GM21367 (cell line): ENCODE results near the gene ARHGEF3.
"Not testable (repeated sequence)": the region's sequence is repeated elsewhere in the genome, so short reads cannot be mapped to it uniquely, and the experiment has no call there.

Experiments
- ATAC-seq: cut with Tn5 transposase; IDR thresholded peaks from one replicate; pipeline ENCODE4 v1.9.1; 2021; ENCODE audit not compliant: unreplicated experiment

Gene ARHGEF3

DNA sequence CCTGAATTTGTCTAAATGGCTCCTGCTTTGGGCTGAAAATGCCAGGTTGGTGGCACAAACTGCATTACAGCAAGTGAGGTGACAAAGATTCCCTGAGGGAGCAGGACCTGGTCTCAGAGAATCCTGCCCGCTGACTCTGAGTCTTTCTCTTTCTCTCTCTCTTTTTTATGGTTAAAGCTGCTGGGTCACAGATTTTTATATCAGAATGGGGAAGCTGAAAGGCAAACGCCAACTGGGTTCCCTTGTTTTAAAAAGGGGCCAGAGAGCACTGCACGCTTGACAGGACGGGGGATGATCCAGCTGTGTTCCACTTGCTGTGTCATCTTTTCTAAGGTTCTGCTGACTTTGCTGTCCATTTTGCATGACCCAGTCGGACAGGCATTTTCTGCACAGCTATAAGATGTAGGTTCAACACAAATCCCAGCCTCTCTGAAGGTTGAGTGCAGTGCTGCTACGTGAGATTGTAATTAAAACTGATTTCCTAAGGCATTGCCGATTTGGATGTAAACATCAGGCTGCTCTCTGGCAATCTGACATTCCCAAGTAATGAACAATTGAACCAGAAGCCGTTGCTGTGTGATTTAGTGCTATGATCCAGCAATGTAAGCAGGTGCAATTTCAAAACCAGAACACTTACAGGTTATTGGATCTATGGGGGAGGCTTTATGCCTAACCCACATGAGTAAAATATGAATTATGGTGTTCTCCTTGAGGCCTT, 25.8 kb downstream of the ARHGEF3 start:
- no peak for ATAC-seq

DNA sequence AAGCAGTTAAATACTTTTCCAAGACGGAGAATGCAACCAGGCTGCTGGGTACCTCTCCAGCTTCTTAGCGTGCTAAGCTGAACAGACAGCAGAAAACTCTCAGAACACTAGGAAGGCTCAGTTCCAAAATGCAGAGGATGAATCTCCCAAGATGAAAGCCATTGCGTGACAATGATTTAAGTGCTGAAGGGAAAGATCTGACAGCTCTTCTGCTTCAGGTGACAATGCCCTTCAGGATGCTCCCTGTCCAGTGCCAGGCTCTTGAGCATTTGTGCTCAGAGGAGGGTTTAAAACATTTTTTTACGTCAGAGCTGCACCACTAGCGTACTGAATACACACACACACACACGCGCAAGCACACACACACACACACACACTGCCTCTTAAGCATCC, 26.3 kb downstream of the ARHGEF3 start:
- ATAC-seq: no peak

DNA sequence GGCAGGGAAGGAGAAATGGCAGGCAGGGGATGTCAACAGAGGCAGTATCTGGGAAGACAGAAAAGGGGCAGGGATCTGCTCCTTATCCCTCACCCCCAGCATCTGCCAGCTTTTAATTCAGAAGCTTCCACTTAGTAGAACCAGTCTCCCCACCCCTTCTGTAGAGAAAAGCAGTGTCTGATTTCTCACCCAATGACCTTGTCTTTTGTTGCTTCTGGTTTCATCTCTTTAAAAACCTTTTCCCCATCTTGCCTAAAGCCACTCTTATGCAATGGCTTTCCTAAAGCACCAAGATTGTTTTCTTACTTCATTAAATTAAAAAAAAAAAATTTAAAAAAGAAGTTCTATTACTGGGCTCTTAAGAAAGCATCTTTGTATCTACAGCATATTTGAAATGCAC, 27.8 kb downstream of the ARHGEF3 start:
- ATAC-seq: no peak

DNA sequence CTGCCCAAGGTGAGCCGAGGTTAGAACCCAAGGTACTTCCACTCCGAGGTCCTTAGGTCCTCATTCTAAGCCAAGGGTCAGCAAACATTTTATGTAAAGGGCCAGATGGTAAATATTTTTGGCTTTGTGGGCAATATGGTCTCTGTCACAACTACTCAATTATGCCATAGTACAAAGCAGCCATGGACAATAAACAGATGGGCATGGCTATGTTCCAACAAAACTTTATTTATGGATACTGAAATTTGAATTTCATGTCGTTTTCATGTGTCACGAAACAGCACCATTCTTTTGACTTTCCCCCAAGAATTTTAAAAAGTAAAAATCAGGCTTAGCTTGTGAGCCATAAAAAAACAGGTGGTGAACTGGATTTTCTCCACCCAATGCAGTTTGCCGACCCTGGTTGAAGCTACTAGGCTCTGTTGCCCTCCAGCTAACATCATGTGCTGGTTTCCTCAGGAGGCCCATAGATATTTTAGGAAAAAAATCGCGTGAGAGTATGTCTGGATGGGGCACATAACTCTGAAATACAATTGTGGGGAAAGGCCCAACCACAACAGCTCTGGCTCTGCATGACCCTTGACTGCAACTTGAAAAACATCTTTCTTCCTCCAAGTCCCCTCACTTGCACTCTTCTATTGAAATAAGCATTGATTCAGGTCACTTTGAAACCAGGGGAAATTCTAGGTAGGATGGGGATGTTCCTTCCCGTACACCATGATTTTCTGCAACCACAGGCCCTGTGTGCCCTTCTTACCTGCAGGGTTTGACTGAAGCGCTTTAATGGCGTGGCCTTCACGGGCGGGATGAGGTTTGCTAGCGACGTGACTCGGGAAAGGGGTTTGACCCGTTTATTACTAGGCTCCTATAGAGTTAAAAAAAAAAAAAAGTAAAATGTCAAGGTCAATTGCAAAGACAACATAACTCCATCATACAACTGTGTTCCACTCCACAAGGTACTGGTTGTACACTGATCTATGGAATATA, 28.5 kb downstream of the ARHGEF3 start:
- no peak for ATAC-seq

DNA sequence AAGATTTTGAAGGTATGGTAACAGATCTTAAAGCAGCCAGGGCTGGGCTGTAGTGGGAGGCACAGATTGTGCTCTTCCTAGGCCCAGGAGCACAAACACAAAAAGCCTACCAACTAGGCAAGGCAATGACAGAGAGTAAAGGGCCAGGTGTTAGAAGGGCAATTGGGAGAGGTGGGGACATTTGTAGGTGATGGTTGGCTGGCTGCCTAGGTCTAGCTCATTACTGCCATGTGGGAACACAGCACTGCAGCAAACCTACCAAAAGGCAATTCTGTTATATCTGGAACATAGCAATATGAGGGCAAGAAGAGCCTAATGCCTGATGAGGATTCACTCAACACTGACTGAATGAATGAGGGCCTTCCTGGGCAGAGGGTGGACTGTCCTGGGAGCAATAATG, 30.4 kb downstream of the ARHGEF3 start:
- ATAC-seq: no peak

DNA sequence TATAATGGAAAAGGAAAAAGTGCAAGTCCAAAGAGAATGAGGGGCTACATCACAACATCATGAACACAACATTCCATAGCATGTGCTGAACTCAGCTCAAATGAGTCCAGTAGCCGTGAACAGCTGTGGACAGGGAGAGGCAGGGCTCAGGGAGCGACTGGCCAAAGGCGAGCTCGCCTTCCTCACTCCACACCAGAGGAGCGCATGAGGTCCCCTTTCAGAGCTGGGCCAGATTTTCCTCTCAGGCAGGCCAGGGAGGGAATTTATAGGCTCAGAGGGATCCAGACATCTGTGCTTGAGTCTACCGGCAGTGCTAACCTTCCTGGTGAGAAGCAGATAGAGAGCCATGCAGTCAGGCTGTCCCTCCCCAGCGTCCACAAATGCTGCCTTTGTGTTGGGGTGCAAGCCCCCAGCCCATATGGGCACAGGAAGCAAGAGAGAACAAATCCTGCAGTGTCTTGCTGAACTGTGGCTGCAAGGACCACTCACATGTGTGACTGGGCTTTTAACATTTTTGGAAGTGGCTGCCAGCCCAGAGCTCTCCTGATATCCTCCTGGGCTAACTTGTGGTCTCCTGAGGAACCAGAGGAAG, 32.5 kb downstream of the ARHGEF3 start:
- no peak for ATAC-seq

DNA sequence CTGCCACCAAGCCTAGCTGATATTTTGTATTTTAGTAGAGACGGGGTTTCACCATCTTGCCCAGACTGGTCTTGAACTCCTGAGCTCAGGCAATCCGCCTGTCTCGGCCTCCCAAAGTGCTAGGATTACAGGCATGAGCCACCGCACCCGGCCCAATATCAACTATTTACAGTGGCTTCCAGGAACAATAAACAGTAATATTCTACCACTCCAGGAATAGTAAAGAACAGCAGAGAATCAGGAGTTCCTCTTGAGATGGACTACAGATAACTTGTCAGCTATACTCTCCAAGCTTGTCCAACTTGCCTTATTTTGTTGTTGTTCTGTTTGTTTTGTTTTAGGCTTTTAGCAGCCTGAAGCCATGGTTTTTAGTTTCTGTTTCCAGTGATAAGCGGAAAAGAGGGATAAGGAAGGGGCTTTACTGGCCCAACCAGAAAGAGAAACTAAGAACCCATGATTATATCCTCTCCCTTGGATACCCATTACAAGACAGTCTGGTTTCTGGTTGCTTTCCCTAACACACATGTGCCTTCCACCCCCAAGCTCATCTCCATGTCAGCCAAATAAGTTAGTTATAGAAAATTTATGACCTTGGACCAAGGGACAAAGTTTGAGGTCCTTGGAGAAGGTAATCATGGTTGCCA, 36.7 kb downstream of the ARHGEF3 start:
- ATAC-seq: no peak

DNA sequence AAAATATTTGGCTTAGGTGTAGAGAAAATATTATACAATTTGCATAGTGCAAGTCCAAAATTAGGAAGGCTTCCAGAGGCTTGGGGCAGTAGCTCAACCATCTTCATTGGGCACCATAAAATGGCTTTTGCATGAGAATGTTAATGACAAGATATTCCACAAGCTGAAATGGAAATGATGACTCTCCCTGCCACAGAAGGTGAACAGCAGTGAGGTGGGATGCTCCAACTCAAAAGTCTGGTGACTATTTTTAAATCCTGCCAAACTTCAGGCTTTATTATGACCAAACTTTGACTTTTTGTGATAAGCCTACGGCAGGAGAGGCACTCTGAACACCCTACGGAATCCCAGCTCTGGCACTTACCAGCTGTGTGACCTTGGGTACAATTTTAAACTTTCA, 37.6 kb downstream of the ARHGEF3 start:
- no peak for ATAC-seq

DNA sequence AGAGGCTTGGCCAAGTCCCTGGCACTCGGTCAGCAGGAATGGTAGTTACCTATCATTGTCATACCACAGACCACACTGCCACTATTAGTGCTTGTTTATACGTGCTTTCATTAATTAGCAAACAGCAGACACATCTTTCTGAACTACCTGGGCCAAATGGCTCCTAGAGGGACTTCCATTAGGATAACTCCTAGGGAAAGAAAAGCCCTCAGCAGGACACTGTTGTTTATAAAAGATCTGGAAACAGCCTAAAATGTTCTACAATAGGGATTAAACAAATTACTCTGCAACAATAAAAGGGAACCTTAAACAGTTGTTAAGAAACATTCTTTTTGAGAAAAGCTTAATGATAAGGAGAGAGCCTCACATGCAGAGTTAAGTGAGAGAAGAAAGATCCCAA, 38.5 kb downstream of the ARHGEF3 start:
- no peak for ATAC-seq

DNA sequence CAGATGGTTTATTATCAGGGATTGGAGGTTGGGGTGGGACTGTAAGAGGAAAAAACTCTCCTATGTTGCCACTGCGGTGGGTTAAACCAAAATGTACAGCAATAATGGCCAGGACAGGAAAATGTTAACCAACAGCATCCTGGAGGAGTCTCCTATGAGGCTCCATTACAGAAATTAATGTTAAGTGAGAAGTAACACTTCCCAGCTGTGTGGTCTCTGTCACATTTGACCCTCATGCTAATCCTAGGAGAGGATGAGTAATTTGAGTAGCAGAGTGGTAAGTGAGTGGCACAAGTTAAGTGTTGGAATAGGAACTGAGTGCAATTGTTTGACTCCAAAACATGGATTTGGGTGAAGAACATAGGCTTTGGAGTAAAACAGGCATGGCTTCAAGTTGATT, 39.0 kb downstream of the ARHGEF3 start:
- ATAC-seq: no peak

DNA sequence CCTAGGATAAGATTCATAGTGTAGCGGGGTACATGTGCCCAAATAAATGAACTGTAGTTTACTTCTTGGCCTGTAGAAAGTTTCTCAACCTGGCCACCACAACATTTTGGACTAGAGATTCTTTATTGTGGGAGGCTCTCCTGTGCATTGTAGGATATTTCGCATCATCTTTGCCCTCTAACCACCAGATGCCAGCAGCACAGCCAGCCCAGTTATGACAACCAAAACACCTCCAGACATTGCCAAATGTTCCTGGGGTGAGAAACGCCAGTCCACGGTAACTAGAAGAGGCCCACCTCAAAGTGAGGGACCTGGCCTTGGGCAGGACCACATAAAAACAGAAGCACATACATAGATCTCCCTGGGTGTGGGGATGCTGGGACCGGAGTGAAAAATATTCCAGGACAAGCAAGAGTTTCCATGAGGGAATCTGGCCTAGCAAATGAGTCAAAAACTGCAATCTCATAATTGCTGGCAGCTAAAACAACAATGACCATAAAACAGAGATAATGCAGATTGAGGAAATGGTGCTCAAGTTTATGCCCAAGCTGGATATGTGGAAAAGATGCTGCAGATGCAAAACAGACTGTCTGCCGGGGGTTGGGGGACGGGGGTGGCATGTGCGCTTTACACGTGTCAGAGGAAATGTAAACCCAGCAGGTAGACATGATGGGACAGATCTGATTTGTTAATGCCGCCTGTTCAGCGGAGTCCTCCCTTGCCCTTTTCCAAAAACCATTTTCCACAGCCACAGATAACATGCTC, 39.7 kb downstream of the ARHGEF3 start:
- ATAC-seq: no peak

DNA sequence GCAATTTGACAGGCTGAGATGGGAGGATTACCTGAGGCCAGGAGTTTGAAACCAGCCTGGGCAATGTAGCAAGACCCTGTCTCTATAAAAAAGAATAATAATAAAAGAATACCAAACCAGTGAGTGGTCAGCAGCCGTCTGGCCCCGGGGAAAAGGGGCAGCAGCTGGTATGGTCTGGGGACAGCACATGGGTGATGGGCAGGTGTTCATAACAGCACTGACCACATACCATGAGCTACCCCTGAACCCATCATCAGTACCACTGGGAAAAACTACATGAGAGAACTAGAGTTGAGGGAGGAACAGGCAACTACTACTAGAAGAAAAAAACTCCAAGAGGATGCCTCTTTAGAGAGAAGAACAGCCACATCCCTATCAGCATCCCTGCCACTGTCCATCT, 40.7 kb downstream of the ARHGEF3 start:
- no peak for ATAC-seq

DNA sequence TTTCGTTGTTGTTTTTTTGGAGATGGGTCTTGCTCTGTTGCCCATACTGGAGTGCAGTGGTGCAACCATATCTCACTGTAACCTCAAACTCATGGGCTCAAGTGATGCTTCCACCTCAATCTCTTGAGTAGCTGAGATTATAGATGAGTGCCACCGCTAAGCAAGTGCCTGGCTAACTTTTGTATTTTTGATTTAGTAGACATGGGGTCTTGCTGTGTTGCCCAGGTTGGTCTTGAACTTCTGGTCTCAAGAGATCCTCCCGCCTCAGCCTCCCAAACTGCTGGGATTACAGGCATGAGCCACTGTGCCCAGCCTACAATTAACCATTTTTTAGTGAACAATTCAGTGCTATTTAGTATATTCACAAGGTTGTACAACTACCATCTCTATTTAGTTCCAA, 42.2 kb downstream of the ARHGEF3 start:
- no peak for ATAC-seq

DNA sequence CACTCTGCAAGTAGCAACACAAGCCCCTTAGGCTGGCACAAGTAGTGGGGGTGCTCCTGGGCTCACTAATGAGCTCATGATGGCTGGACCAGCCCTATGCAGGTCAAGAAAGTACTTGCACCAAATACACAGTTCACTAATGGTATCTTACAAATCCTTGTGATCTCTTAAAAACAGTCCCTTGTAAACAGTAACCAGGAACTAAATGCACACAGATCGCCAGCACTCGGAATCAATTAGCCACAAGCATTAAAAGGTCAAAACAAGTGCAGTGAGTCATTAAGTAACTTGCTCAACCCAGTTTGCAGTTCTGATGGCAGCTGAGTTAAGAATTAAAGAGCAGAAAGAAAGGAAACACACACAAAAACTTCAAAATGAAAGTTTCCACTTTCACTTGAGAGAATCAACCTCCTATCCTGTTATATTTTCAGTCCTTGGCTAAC, 43.2 kb downstream of the ARHGEF3 start:
- no peak for ATAC-seq

DNA sequence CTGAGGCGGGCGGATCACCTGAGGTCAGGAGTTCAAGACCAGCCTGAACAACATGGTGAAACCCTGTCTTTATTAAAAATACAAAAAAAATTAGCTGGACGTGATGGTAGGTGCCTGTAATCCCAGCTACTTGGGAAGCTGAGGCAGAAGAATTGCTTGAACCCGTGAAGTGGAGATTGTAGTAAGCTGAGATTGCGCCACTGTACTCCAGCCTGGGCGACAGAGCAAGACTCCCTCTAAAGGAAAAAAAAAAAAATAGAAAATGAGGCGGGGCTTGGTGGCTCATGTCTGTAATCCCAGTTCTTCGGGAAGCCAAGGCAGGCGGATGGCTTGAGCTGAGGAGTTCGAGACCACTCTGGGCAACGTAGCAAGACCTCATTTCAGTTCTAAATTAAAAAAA, 43.7 kb downstream of the ARHGEF3 start:
- ATAC-seq: not testable (repeated sequence)

DNA sequence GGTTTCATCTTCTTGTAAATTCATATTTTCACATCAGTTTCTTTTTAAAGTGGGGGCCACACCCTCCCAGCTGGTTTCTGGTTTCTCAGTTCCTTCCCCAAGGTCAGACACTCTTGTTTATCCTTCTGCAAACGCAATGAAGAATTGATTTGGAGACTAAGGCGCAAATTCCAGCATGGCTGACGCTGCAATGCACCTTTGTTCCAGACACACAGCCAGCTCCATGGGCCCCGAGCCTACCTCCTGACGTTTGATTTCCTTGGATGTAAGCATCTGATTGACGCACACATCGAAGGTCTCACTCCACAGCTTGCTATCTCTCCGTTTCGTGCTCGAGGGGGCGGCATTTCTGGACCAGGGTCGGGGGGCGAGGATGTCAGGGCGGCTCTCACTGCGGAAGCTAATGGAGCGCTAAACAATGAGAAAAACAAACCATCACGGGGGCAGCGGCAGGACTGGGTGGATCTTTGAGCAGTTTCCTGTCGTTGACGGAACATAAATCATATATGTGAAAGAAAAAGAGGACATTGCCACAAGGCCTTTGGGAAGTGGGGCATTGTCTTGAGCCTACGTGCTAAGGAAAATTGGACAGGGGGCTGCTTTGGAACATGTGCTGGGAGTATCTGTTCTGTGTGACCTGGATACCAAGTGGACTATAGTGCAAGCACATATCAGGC, 46.9 kb downstream of the ARHGEF3 start:
- no peak for ATAC-seq

DNA sequence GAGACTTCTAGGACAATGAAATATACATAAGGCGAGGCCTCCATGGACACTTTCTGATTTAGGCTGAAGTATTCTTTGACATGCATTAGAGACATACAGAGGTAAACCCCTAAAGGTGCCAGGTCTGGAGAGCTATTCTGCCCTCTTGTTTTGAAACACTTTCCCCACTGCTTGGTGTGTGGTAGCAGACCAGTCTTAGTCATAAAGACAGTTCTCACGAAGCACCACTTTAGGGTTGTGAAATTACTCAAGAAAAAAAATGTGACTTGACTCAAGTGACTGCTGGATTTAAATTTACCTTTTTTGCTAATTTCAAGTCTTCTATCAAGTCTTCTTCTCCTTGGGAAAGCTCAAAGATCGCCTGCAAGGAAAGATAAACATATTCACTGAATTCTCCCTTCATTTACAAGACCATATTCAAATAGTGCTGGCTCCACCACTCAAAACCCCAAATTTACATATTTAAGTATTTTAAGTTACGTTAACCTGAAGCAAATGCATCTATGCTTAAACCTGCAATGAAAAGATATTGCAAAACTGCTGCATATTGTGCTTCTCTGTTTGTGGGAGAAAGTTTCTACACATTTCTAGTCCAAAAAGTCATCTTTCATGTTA, 48.4 kb downstream of the ARHGEF3 start:
- no peak for ATAC-seq

DNA sequence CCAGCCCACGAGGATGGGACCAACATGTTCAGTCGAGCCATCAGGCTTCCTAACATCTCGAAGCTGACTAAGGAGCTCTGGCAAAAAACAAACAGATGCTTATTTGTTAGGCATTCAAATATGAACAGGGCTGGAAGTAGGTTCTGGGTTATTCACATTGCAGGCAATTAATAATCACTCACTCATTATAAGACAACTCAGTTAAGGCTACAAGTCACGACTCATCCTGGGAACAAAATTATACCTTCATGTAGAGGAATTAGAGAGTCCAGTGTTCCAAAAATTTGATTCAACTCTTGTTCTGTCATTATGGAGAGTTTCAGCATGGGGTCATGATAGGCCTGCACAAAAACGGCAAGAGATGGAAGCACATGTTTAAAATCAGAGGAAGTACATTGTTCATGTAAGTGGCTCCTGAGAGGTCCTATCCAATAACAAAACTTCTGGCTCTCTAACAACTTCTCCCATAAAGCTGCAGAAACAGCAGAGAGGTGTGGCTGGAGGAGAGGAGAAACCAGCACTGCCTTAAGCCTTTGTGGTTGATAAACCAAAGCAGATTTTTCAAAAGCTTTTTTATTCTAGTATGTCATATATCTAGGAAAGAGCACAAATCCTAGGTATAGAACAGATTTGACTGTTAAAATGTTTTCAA, 50.6 kb downstream of the ARHGEF3 start:
- ATAC-seq: no peak

DNA sequence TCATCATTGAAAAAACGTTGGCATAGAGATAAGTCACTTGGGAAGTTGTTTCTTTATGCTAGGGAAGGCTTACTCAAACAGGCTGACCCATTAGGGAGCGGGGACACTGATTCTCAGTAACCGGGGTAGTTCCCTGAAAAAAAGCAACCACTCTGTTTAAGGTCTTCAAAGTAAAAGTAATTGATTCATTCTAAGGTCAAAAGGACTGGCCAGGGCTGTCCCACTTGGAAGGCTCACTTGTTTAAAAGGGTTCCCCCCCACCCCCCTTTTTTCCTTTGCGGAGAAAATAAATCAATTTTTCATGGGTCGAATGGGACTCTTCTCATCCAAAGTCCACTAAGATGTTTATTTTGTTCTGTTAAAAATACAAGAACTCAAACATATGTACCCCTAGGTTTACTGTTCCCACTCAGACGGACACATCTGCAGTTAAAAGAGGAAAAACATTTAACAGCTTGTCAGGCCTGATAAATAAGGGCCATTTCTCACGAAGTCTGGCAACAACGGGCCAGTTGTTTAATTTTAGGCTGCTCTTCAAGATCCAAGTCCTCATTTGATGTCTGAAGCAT, 53.0 kb downstream of the ARHGEF3 start:
- no peak for ATAC-seq
